ENCODE measurements around the gene CGB1. TPM values are rescaled to one million over a fixed set of nuclear protein-coding genes. Genes with fewer than 3 reads are reported as not detected.

The CGB1 gene
- total RNA-seq, 2 experiments from 2014 or later, result not detected

- Histone ChIP-seq H3K4me1 (ENCODE audit: insufficient read depth, low read length, poor library complexity, severe bottlenecking) (no peaks in the 10 kb centered on the region), H4K20me1 (ENCODE audit: insufficient read depth, low read length) (no peaks in the 10 kb centered on the region), H2AFZ (ENCODE audit: low read length) (no peak overlapping the region), H3K4me2 (ENCODE audit: low read length) (no peak overlapping the region), H3K36me3 (ENCODE audit: insufficient read depth, low read length) (peaks cover 85% of the 10 kb centered on the region), H3K27ac (ENCODE audit: low read depth, low read length, poor library complexity, severe bottlenecking) (no peak overlapping the region), H3K9me3 (ENCODE audit: low read length) (no peaks in the 10 kb centered on the region), H3K79me2 (ENCODE audit: insufficient read depth, low read depth, low read length) (no peaks in the 10 kb centered on the region), H3K4me3 (ENCODE audit: low read depth, low read length, poor library complexity, severe bottlenecking) (no peak overlapping the region), H3K9me2 (ENCODE audit: insufficient read depth, low read length) (no peaks in the 10 kb centered on the region)
- TF ChIP-seq EZH2phosphoT487 (IDR thresholded peaks at IDR 0.05; ENCODE audit: borderline replicate concordance, low read depth, low read length) (no peak), CTCF (conservative IDR thresholded peaks at IDR 0.05; ENCODE audit: low read length) (no peak)
- DNase-seq (ENCODE audit: low spot score), result no peak
- no TSS peak for BruUV-seq (replicated peaks)
- CTCF ChIA-PET (ENCODE audit: unreplicated experiment), result no interaction called here
- POLR2A ChIA-PET, result no interaction called here
- intact Hi-C loops (cut with micrococcal nuclease; ENCODE audit: unreplicated experiment), result no loop called here
Measured at GRCh38 chr19:49006905-49007304, 29.8 kb downstream of the CGB1 start.

GRCh38 chr19:49004964-49005614 lies 31.6 kb downstream of the CGB1 start:
- POLR2A ChIA-PET, result interaction anchor here (0.5 kb wide), 1 partner anchor 298 kb away, joined by 3 read pairs; no protein-coding TSS in a partner anchor
- no peak overlapping the region for H3K4me2 ChIP-seq (ENCODE audit: low read length)
- CTCF ChIA-PET (ENCODE audit: unreplicated experiment), result no interaction called here
- DNase-seq (ENCODE audit: low spot score), result no peak
- H4K20me1 ChIP-seq (ENCODE audit: insufficient read depth, low read length), result no peaks in the 10 kb centered on the region
- no peak overlapping the region for H3K4me3 ChIP-seq (ENCODE audit: low read depth, low read length, poor library complexity, severe bottlenecking)
- H3K4me1 ChIP-seq (ENCODE audit: insufficient read depth, low read length, poor library complexity, severe bottlenecking), result no peaks in the 10 kb centered on the region
- H3K9me3 ChIP-seq (ENCODE audit: low read length), result no peaks in the 10 kb centered on the region
- H3K36me3 ChIP-seq (ENCODE audit: insufficient read depth, low read length), result peaks cover 81% of the 10 kb centered on the region
- no peak overlapping the region for H3K27ac ChIP-seq (ENCODE audit: low read depth, low read length, poor library complexity, severe bottlenecking)
- TSS peak; percentile 43 for BruUV-seq (replicated peaks)
- intact Hi-C loops (cut with micrococcal nuclease; ENCODE audit: unreplicated experiment), result no loop called here
- no peaks in the 10 kb centered on the region for H3K79me2 ChIP-seq (ENCODE audit: insufficient read depth, low read depth, low read length)
- H3K9me2 ChIP-seq (ENCODE audit: insufficient read depth, low read length), result no peaks in the 10 kb centered on the region
- TF ChIP-seq EZH2phosphoT487 (IDR thresholded peaks at IDR 0.05; ENCODE audit: borderline replicate concordance, low read depth, low read length), result no peak
- TF ChIP-seq CTCF (conservative IDR thresholded peaks at IDR 0.05; ENCODE audit: low read length), result no peak
- no peak overlapping the region for H2AFZ ChIP-seq (ENCODE audit: low read length)

DNA sequence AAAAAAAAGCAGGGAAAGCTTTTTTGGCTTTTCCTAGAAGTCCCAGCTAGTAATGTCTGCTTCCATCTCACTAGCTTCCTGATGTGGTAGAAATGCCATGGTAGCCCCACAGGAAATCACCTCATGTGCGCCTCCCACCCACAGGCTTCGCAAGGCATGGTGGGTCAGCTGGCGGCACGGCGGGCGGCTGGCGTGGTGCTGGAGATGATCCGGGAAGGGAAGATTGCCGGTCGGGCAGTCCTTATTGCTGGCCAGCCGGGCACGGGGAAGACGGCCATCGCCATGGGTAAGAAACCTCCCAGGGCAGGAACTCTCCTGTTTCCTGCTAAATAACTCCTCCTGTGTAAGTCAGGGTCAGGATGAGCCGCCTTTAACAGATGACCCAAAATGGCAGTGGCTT lies 32.6 kb downstream of the CGB1 start:
- Histone ChIP-seq H3K27ac (ENCODE audit: low read depth, low read length, poor library complexity, severe bottlenecking) (no peak overlapping the region), H3K9me3 (ENCODE audit: low read length) (no peaks in the 10 kb centered on the region), H3K4me3 (ENCODE audit: low read depth, low read length, poor library complexity, severe bottlenecking) (no peak overlapping the region), H4K20me1 (ENCODE audit: insufficient read depth, low read length) (no peaks in the 10 kb centered on the region), H3K36me3 (ENCODE audit: insufficient read depth, low read length) (peaks cover 82% of the 10 kb centered on the region), H3K4me1 (ENCODE audit: insufficient read depth, low read length, poor library complexity, severe bottlenecking) (peaks cover 3% of the 10 kb centered on the region), H3K79me2 (ENCODE audit: insufficient read depth, low read depth, low read length) (no peaks in the 10 kb centered on the region), H2AFZ (ENCODE audit: low read length) (no peak overlapping the region), H3K9me2 (ENCODE audit: insufficient read depth, low read length) (no peaks in the 10 kb centered on the region), H3K4me2 (ENCODE audit: low read length) (no peak overlapping the region)
- TF ChIP-seq CTCF (conservative IDR thresholded peaks at IDR 0.05; ENCODE audit: low read length), result no peak
- TF ChIP-seq EZH2phosphoT487 (IDR thresholded peaks at IDR 0.05; ENCODE audit: borderline replicate concordance, low read depth, low read length), result no peak
- DNase-seq (ENCODE audit: low spot score), result no peak
- BruUV-seq (replicated peaks), result no TSS peak
- POLR2A ChIA-PET, result no interaction called here
- intact Hi-C loops (cut with micrococcal nuclease; ENCODE audit: unreplicated experiment), result no loop called here
- CTCF ChIA-PET (ENCODE audit: unreplicated experiment), result no interaction called here

Data from OCI-LY7 (cell line).